Neural cell (in vitro differentiated cells): ENCODE data around the gene RPL28.

Source experiments
- CTCF ChIP-seq: fragments of 450-650 bp; IDR thresholded peaks from 2 replicates; pipeline ENCODE4 v1.5.1; 2014; ENCODE audit warnings: antibody characterized with exemption, mild to moderate bottlenecking, moderate library complexity; ENCODE audit not compliant: poor library complexity, severe bottlenecking
- EP300 ChIP-seq: fragments of 450-650 bp; conservative IDR thresholded peaks from 2 replicates; pipeline ENCODE4 v1.6.1; 2014; ENCODE audit warnings: antibody characterized with exemption, mild to moderate bottlenecking, moderate library complexity; ENCODE audit not compliant: poor library complexity, severe bottlenecking
- EZH2 ChIP-seq: fragments of 200-600, 300-800 bp; shearing (Covaris generic), sonication (generic); IDR thresholded peaks from 2 replicates; pipeline ENCODE4 v1.6.1; 2014; ENCODE audit warnings: antibody characterized with exemption, low read length, borderline replicate concordance, mild to moderate bottlenecking; ENCODE audit not compliant: insufficient read depth, poor library complexity, severe bottlenecking
- POLR2AphosphoS5 ChIP-seq: IDR thresholded peaks from 2 replicates; pipeline ENCODE4 v1.6.1; 2012
- RAD21 ChIP-seq: fragments of 450-650 bp; conservative IDR thresholded peaks from 2 replicates; pipeline ENCODE4 v1.6.1; 2014; ENCODE audit warnings: antibody characterized with exemption, mild to moderate bottlenecking, moderate library complexity

GRCh38 chr19:55418185-55418584 lies 32.5 kb downstream of the RPL28 start:
- TF ChIP-seq EZH2 (no peak), CTCF (peak; percentile 88), EP300 (no peak), POLR2AphosphoS5 (no peak), RAD21 (peak; percentile 86)
